Measurements from ENCODE around the gene PPFIA2.

The PPFIA2 gene

GRCh38 chr12:81759190-81760051 lies at the start of gene PPFIA2:
Gene PPFIA2, minus strand, starts transcription at chr12:81759350.
- peak; percentile 47 for DNase-seq (ENCODE audit: low read depth, low spot score)

GRCh38 chr12:81800298-81801148 lies 41.4 kb upstream of the PPFIA2 start:
- no peak for DNase-seq (ENCODE audit: low read depth, low spot score)

GRCh38 chr12:81798294-81798693 lies 39.1 kb upstream of the PPFIA2 start:
- no peak for DNase-seq (ENCODE audit: low read depth, low spot score)

GRCh38 chr12:81797100-81797499 lies 38.0 kb upstream of the PPFIA2 start:
- DNase-seq (ENCODE audit: low read depth, low spot score), result no peak

- no peak for DNase-seq (ENCODE audit: low read depth, low spot score)
Measured at GRCh38 chr12:81792666-81793065, 33.5 kb upstream of the PPFIA2 start.

- no peak for DNase-seq (ENCODE audit: low read depth, low spot score)
Measured at GRCh38 chr12:81779216-81779615, 20.1 kb upstream of the PPFIA2 start.

GRCh38 chr12:81778719-81779118 lies 19.6 kb upstream of the PPFIA2 start:
- DNase-seq (ENCODE audit: low read depth, low spot score), result no peak

GRCh38 chr12:81758421-81759189 lies 545 bp downstream of the PPFIA2 start:
- DNase-seq (ENCODE audit: low read depth, low spot score), result no peak

- DNase-seq (ENCODE audit: low read depth, low spot score), result no peak
Measured at GRCh38 chr12:81757731-81758365, 1.3 kb downstream of the PPFIA2 start.

- DNase-seq (ENCODE audit: low read depth, low spot score), result no peak
Measured at GRCh38 chr12:81729781-81730180, 29.4 kb downstream of the PPFIA2 start.

- DNase-seq (ENCODE audit: low read depth, low spot score), result no peak
Measured at GRCh38 chr12:81727391-81727790, 31.8 kb downstream of the PPFIA2 start.

GRCh38 chr12:81726634-81727033 lies 32.5 kb downstream of the PPFIA2 start:
- DNase-seq (ENCODE audit: low read depth, low spot score), result no peak

GRCh38 chr12:81723361-81723760 lies 35.8 kb downstream of the PPFIA2 start:
- DNase-seq (ENCODE audit: low read depth, low spot score), result no peak

- no peak for DNase-seq (ENCODE audit: low read depth, low spot score)
Measured at GRCh38 chr12:81722004-81722403, 37.1 kb downstream of the PPFIA2 start.

- DNase-seq (ENCODE audit: low read depth, low spot score), result no peak
Measured at GRCh38 chr12:81718616-81719015, 40.5 kb downstream of the PPFIA2 start.

GRCh38 chr12:81712536-81712935 lies 46.6 kb downstream of the PPFIA2 start:
- no peak for DNase-seq (ENCODE audit: low read depth, low spot score)

- no peak for DNase-seq (ENCODE audit: low read depth, low spot score)
Measured at GRCh38 chr12:81705586-81705985, 53.6 kb downstream of the PPFIA2 start.

- DNase-seq (ENCODE audit: low read depth, low spot score), result no peak
Measured at GRCh38 chr12:81699551-81699950, 59.6 kb downstream of the PPFIA2 start.

GRCh38 chr12:81692008-81692407 lies 67.1 kb downstream of the PPFIA2 start:
- no peak for DNase-seq (ENCODE audit: low read depth, low spot score)

- DNase-seq (ENCODE audit: low read depth, low spot score), result no peak
Measured at GRCh38 chr12:81683881-81684280, 75.3 kb downstream of the PPFIA2 start.

- no peak for DNase-seq (ENCODE audit: low read depth, low spot score)
Measured at GRCh38 chr12:81679614-81680013, 79.5 kb downstream of the PPFIA2 start.
